GM18861 (cell line): ENCODE data around the gene CLEC4E.
"Not testable (repeated sequence)": the region's sequence is repeated elsewhere in the genome, so short reads cannot be mapped to it uniquely, and the experiment has no call there.

Experiments used
- ATAC-seq: cut with Tn5 transposase; IDR thresholded peaks from one replicate; pipeline ENCODE4 v1.9.1; 2021; ENCODE audit not compliant: unreplicated experiment

CLEC4E gene

DNA sequence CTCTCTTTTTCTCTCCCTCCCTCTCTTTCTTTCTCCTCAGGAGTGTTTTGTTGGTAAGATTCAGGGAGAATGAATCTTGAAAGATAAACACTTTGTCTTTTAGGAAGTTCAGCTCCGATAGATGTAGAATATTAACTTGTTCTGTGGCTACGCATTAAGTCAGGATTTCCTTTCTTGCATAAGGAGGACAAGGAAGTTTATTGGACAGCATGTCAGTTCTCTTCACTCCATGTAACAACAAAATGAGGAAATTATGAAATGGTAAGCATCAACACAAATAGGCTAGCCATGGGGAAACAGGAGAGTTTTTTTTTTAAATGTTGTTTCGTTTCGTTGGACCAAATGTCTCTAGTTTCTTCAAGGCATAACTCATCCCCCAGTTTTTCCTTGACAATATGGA, at the start of gene CLEC4E:
CLEC4E (minus strand) TSS at position 75 of the 400 bp plus-strand sequence. CDS start 108 bp downstream, outside the sequence.
- not testable (repeated sequence) for ATAC-seq

GRCh38 chr12:8589679-8590078, 49.0 kb upstream of the CLEC4E start:
- no peak for ATAC-seq

GRCh38 chr12:8584478-8584877, 43.8 kb upstream of the CLEC4E start:
- ATAC-seq: not testable (repeated sequence)

- no peak for ATAC-seq
These were observed 43.3 kb upstream of the CLEC4E start for GRCh38 chr12:8584004-8584403.

DNA sequence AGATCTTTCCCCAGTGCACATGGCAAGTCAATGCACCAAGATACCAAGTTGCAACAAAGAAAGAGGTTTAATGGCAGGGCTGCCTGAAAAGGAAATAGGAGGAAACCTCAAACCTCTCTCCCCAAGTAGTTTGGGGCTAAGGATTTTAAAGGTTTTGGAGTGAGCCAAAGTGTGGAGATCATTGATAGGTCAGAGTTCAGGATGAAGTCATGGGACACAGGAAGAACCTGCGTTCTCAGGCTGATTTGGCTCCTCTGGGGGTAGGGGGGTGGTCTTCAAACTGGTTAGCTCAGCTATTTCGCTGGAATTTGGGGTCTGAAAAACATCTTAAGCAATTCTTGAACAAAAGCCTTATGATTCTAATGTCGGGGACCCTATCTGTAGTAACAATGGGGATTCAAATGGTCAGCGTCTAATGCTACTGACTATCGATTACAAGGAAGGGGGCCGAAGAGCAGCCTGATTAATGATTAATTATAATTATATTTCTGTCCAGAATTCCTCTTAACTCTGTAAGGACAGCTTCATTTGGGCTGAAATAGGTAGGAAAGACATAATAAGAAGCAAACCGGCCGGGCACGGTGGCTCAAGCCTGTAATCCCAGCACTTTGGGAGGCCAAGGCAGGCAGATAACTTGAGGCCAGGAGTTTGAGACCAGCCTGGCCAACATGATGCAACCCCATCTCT, 40.5 kb upstream of the CLEC4E start:
- ATAC-seq: no peak

GRCh38 chr12:8577879-8578278, 37.2 kb upstream of the CLEC4E start:
- no peak for ATAC-seq

- no peak for ATAC-seq
These were observed 31.8 kb upstream of the CLEC4E start for GRCh38 chr12:8572507-8572906.

DNA sequence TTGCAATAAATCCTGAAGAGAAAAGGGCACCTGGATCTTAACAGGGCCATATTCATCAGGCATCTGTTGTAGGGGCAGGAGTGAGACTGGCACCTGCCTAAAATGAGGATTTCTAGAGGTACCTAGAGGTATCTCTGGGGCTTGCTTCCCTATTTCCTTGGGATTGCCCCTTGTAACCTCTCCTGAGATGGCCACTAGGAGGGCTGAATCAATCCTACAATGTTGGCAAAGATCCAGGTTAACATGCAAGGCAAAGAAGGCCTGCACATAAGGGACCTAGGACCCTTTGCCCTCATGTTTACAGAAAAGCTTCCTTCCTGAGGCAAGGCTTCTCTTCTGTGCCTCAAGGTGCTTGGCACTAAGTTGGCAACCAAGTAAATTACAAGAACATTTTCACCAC, 25.8 kb upstream of the CLEC4E start:
- no peak for ATAC-seq

- ATAC-seq: not testable (repeated sequence)
These were observed 25.3 kb upstream of the CLEC4E start for GRCh38 chr12:8566052-8566451.

DNA sequence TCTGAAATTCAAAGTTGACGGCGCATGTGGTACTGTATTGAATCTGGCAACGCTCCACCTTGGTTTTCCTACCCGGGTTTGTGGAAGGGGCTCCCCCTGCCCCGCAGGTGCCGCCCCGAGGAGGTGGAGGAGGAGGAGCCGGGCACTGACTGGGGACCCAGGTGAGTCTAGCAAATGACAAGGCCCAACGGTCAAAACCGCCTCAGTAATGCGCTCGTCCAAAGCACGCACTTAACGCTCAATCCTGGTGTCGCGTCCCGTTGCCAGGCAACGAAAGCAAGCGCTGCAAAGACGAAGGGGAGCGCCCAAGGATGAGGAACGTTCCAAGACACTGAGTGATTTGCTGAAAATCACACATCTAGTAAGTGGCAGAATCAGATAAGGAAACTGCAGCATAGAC, 24.0 kb upstream of the CLEC4E start:
- no peak for ATAC-seq

DNA sequence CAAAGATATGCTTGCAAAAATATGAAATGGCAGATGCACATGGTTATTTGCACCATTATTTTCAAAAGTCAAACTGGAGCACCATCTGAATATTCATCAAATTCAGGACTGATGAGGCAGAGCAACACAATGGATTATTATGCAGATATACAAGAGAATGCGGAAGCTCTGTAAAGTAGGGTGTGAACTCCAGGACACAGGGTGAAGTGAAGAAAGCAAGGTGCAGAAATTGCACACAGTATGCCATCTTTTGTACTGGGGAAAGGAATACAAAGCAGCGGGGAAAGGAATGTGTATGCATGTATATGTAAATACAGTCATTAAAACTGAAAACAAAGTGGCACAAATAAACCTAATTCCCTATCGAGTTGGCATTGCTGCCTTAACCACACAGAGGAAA, 22.7 kb upstream of the CLEC4E start:
- no peak for ATAC-seq

GRCh38 chr12:8562310-8562709, 21.6 kb upstream of the CLEC4E start:
- no peak for ATAC-seq

DNA sequence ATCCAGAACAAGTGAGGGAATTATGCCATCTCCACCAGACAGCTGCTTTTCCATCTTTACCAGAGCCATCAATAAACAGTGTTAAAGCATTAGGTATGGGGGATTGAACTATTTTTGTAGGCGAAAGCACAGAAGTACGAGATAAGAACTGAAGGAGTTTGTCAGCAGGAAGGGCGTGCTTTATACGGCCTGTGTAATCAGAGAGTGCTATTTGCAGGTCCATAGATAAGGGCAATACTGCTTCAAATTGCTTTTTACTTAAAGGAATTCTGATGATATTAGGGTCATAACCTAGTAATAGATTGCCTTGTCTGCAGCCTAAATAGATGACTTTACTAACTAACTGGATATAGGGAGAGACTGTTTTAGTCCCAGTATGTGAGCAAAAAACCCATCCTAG, 20.3 kb upstream of the CLEC4E start:
- no peak for ATAC-seq

DNA sequence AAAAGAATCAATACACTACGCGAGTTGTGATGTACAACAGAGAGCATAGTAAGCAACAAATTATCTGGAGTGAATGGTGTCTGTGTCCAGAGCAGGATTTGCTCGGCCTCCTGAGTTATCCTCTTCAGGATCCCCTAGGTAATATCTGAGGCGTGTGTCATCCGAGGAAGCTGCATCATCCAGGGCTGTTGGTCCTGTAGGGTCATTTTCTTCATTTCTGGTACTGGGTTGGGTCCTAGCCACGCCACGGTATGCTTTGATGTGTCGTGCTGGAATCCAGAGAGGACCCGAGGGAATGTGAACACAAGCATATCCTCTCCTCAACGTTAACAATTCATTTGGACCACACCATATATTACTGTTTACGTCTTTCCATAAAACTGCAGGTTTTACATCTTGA, 19.0 kb upstream of the CLEC4E start:
- no peak for ATAC-seq

- ATAC-seq: no peak
These were observed 15.9 kb upstream of the CLEC4E start for GRCh38 chr12:8556531-8557097.

GRCh38 chr12:8554451-8555195, 13.9 kb upstream of the CLEC4E start:
- no peak for ATAC-seq

GRCh38 chr12:8553088-8553627, 12.5 kb upstream of the CLEC4E start:
- no peak for ATAC-seq

DNA sequence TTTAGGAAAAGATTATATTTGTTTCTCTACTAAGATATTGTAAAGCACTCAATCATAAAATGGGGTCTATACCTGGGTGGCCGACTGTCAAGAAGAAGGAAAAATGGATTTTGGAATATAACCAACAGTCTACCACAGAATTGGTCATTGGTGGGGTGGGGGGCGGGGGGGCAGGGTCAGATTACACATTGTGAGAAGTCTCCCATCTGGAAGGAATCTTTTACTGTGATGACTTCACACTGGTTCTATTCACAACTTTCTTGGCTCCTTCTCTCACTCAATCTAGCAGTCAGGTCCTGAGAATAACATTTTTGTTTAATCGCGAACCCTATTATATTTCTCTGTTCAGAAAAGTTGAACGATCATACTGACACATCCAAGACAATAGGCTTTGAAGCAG, 8.7 kb upstream of the CLEC4E start:
- no peak for ATAC-seq

- no peak for ATAC-seq
These were observed 7.5 kb upstream of the CLEC4E start for GRCh38 chr12:8548192-8548591.

DNA sequence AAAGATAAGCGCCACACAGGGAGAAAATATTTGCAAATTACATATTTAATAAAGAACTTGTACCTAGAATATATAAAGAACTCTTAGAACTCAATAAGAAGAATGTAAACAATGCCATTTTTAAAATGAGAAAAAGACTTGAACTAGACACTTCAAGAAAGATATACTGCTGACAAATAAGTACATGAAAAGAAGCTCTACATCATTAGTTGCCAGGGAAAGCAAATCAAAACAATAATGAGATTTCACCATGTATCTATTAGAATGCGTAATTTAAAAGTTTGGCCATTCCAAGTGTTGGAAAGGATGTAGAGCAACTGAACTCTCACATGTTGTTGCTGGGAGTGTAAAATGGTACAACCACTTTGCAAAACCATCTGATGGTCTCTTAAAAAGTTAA, 6.9 kb upstream of the CLEC4E start:
- ATAC-seq: no peak

- ATAC-seq: no peak
These were observed 5.9 kb upstream of the CLEC4E start for GRCh38 chr12:8546591-8546990.

- ATAC-seq: peak; percentile 76
These were observed 3.6 kb upstream of the CLEC4E start for GRCh38 chr12:8544295-8544694.
